H9 (cell line): ENCODE data around the gene FCN2. TPM values are rescaled to one million over a fixed set of nuclear protein-coding genes. Genes with fewer than 3 reads are reported as not detected.

Source experiments
- DNase-seq: peaks from one replicate; pipeline ENCODE4 v3.0.0-alpha.2; 2017
- H2AFZ ChIP-seq: one replicate; pipeline ENCODE4 v1.6.1; 2013; ENCODE audit warnings: mild to moderate bottlenecking, low read length, control low read depth, moderate library complexity
- H2AK5ac ChIP-seq: 2 replicates; pipeline ENCODE4 v1.6.1; 2013; ENCODE audit warnings: low read length, control low read depth, mixed read lengths; ENCODE audit not compliant: insufficient read length
- H2BK120ac ChIP-seq: one replicate; pipeline ENCODE4 v1.6.1; 2013; ENCODE audit warnings: low read depth, mild to moderate bottlenecking, low read length, control low read depth, inconsistent platforms; ENCODE audit not compliant: poor library complexity, severe bottlenecking
- H2BK12ac ChIP-seq: 2 replicates; pipeline ENCODE4 v1.6.1; 2013; ENCODE audit warnings: low read length, control low read depth, mixed read lengths, low read depth; ENCODE audit not compliant: insufficient read length
- H2BK15ac ChIP-seq: 2 replicates; pipeline ENCODE4 v1.6.1; 2013; ENCODE audit warnings: low read depth, low read length, control low read depth
- H2BK20ac ChIP-seq: one replicate; pipeline ENCODE4 v1.6.1; 2013; ENCODE audit warnings: low read depth, mild to moderate bottlenecking, low read length, control low read depth, inconsistent platforms; ENCODE audit not compliant: poor library complexity, severe bottlenecking
- H2BK5ac ChIP-seq: 2 replicates; pipeline ENCODE4 v1.6.1; 2013; ENCODE audit warnings: low read length, control low read depth, mixed read lengths; ENCODE audit not compliant: insufficient read length
- H3K14ac ChIP-seq: 2 replicates; pipeline ENCODE4 v1.6.1; 2013; ENCODE audit warnings: low read length, control low read depth; ENCODE audit not compliant: insufficient read depth
- H3K18ac ChIP-seq: 2 replicates; pipeline ENCODE4 v1.6.1; 2013; ENCODE audit warnings: low read depth, mild to moderate bottlenecking, mixed read lengths, low read length, control low read depth; ENCODE audit not compliant: insufficient read length
- H3K23ac ChIP-seq: 2 replicates; pipeline ENCODE4 v1.6.1; 2013; ENCODE audit warnings: low read length, control low read depth, mixed read lengths, low read depth; ENCODE audit not compliant: insufficient read length
- H3K23me2 ChIP-seq: 2 replicates; pipeline ENCODE4 v1.6.1; 2013; ENCODE audit warnings: low read depth, mild to moderate bottlenecking, mixed read lengths, low read length, control low read depth; ENCODE audit not compliant: insufficient read length, poor library complexity, severe bottlenecking
- H3K27ac ChIP-seq: 2 replicates; pipeline ENCODE4 v1.5.1; 2013; ENCODE audit warnings: low read length, control low read depth, mixed read lengths, low read depth; ENCODE audit not compliant: insufficient read length
- H3K27me3 ChIP-seq: 2 replicates; pipeline ENCODE4 v1.6.1; 2013; ENCODE audit warnings: low read length, control low read depth, inconsistent platforms; ENCODE audit not compliant: insufficient read depth
- H3K4ac ChIP-seq: 2 replicates; pipeline ENCODE4 v1.6.1; 2013; ENCODE audit warnings: low read depth, mild to moderate bottlenecking, control low read depth, inconsistent platforms, low read length, moderate library complexity
- H3K4me1 ChIP-seq: 2 replicates; pipeline ENCODE4 v1.6.1; 2013; ENCODE audit warnings: low read length, control low read depth, inconsistent platforms; ENCODE audit not compliant: insufficient read depth
- H3K4me2 ChIP-seq: 2 replicates; pipeline ENCODE4 v1.6.1; 2013; ENCODE audit warnings: low read length, control low read depth, mixed read lengths; ENCODE audit not compliant: insufficient read length, insufficient read depth
- H3K56ac ChIP-seq: 2 replicates; pipeline ENCODE4 v1.6.1; 2013; ENCODE audit warnings: low read depth, mild to moderate bottlenecking, mixed read lengths, low read length, control low read depth; ENCODE audit not compliant: insufficient read length
- H3K79me1 ChIP-seq: 2 replicates; pipeline ENCODE4 v1.6.1; 2013; ENCODE audit warnings: low read depth, mild to moderate bottlenecking, moderate library complexity, low read length, control low read depth, inconsistent platforms; ENCODE audit not compliant: insufficient read depth, poor library complexity, severe bottlenecking
- H3K79me2 ChIP-seq: 2 replicates; pipeline ENCODE4 v1.6.1; 2013; ENCODE audit warnings: low read length, control low read depth, inconsistent platforms; ENCODE audit not compliant: insufficient read depth
- H3K9ac ChIP-seq: 2 replicates; pipeline ENCODE4 v1.6.1; 2013; ENCODE audit warnings: low read length, control low read depth, mixed read lengths; ENCODE audit not compliant: insufficient read length; ENCODE audit errors: extremely low read depth
- H3K9me3 ChIP-seq: one replicate; pipeline ENCODE4 v1.6.1; 2013; ENCODE audit warnings: low read depth, low read length, inconsistent platforms; ENCODE audit not compliant: control insufficient read depth
- H3T11ph ChIP-seq: one replicate; pipeline ENCODE4 v1.6.1; 2013; ENCODE audit warnings: mild to moderate bottlenecking, low read length, control low read depth, inconsistent platforms
- H4K20me1 ChIP-seq: one replicate; pipeline ENCODE4 v1.6.1; 2013; ENCODE audit not compliant: control insufficient read depth, insufficient read length, insufficient read depth
- H4K5ac ChIP-seq: 2 replicates; pipeline ENCODE4 v1.6.1; 2013; ENCODE audit warnings: low read depth, mild to moderate bottlenecking, mixed read lengths, low read length, control low read depth; ENCODE audit not compliant: insufficient read length
- H4K8ac ChIP-seq: replicated peaks from 2 replicates; pipeline ENCODE4 v1.6.1; 2013; ENCODE audit warnings: low read length, control low read depth, mixed read lengths, low read depth; ENCODE audit not compliant: insufficient read length
- H4K91ac ChIP-seq: 2 replicates; pipeline ENCODE4 v1.6.1; 2013; ENCODE audit warnings: low read depth, mild to moderate bottlenecking, moderate library complexity, mixed read lengths, low read length, control low read depth; ENCODE audit not compliant: insufficient read length
- H3K27ac Mint-ChIP-seq, 3 experiments: 2 replicates in 2 of 3; 3 replicates in 1 of 3; pipeline ENCODE4 v1.8.0; 2020 to 2021; ENCODE audit warnings: mixed read lengths in 3 of 3, mild to moderate bottlenecking in 1 of 3, moderate library complexity in 1 of 3
- H3K27me3 Mint-ChIP-seq: 2 replicates; pipeline ENCODE4 v1.8.0; 2021; ENCODE audit warnings: low read depth, mild to moderate bottlenecking, moderate library complexity, mixed read lengths
- H3K36me3 Mint-ChIP-seq, 3 experiments: 2 replicates in 2 of 3; 3 replicates in 1 of 3; pipeline ENCODE4 v1.8.0; 2020 to 2021; ENCODE audit warnings: low read depth in 3 of 3, mixed read lengths in 3 of 3; ENCODE audit not compliant: insufficient read depth in 1 of 3
- H3K4me1 Mint-ChIP-seq, 2 experiments: 2 replicates each; pipeline ENCODE4 v1.8.0; 2020; ENCODE audit warnings: mixed read lengths in 2 of 2
- H3K4me3 Mint-ChIP-seq, 2 experiments: 2 replicates in 1 of 2; 3 replicates in 1 of 2; pipeline ENCODE4 v1.8.0; 2020 to 2021; ENCODE audit warnings: mild to moderate bottlenecking in 2 of 2, mixed read lengths in 2 of 2, moderate library complexity in 1 of 2
- H3K9me3 Mint-ChIP-seq, 2 experiments: 2 replicates in 1 of 2; 3 replicates in 1 of 2; pipeline ENCODE4 v1.8.0; 2020; ENCODE audit warnings: mild to moderate bottlenecking in 2 of 2, mixed read lengths in 2 of 2, moderate library complexity in 1 of 2
- CTCF ChIP-seq: fragments of 200-600 bp; sonication (generic); conservative IDR thresholded peaks from 3 replicates; pipeline ENCODE4 v1.8.0; 2021; ENCODE audit warnings: antibody characterized with exemption, mild to moderate bottlenecking
- WGBS: extraction: QIAGEN DNeasy Blood & Tissue Kit; methylation state at CpG from one replicate; pipeline ENCODE4 v1.1.7; 2013; ENCODE audit warnings: missing lambda C conversion rate, low lambda C conversion rate, mixed read lengths; ENCODE audit not compliant: insufficient read length; ENCODE audit errors: extremely low coverage; 5-methylcytosine and 5-hydroxymethylcytosine counted together
- total RNA-seq: library from RNA; stranded (reverse); gene quantifications from 2 replicates; pipeline ENCODE4 v1.2.1, GENCODE V29; 2021

FCN2 gene
- total RNA-seq, 1 experiment from 2014 or later, result not detected

- Histone ChIP-seq H3K23me2 (no peaks in the 10 kb centered on the region), H2BK12ac (no peak overlapping the region), H3T11ph (no peak overlapping the region), H4K91ac (no peak overlapping the region), H3K18ac (no peak overlapping the region), H3K4ac (no peak overlapping the region), H3K79me2 (no peaks in the 10 kb centered on the region), H3K79me1 (no peaks in the 10 kb centered on the region), H2AFZ (no peak overlapping the region), H3K4me1 (no peaks in the 10 kb centered on the region), H2AK5ac (no peak overlapping the region), H2BK120ac (no peak overlapping the region), H2BK20ac (no peak overlapping the region), H3K9me3 (peaks cover 7% of the 10 kb centered on the region), H4K20me1 (no peaks in the 10 kb centered on the region), H2BK15ac (no peak overlapping the region), H3K27me3 (no peaks in the 10 kb centered on the region), H3K4me2 (no peak overlapping the region), H2BK5ac (no peak overlapping the region), H3K27ac (no peak overlapping the region), H3K9ac (no peak overlapping the region), H3K56ac (no peak overlapping the region), H3K14ac (no peak overlapping the region), H3K23ac (no peak overlapping the region), H4K8ac (no peak overlapping the region), H4K5ac (no peak overlapping the region)
- Mint-ChIP-seq H3K4me3 (no peak overlapping the region), H3K4me1 (peaks cover 0 to 4% of the 10 kb centered on the region in 2 experiments; a peak in 2 of 4 replicates), H3K9me3 (peaks cover 16 to 17% of the 10 kb centered on the region in 2 experiments; a peak in 4 of 5 replicates), H3K27me3 (peaks cover 6% of the 10 kb centered on the region), H3K36me3 (peaks cover 0 to 18% (median 6%) of the 10 kb centered on the region in 3 experiments; a peak in 4 of 7 replicates), H3K27ac (no peak overlapping the region)
- no CpG with 5 or more reads among the region's 8 CpGs for WGBS
- no peak for DNase-seq
- no peak for TF ChIP-seq CTCF
Observed at GRCh38 chr9:134891053-134891452, 10.4 kb downstream of the FCN2 start.
